Cardiac muscle cell (in vitro differentiated cells and primary cell): ENCODE data around the gene KDM3A. TPM values are rescaled to one million over a fixed set of nuclear protein-coding genes. Genes with fewer than 3 reads are reported as not detected.
A peak's percentile ranks its signal among the peaks of the same experiment; 100 is the strongest.

Experiments
- DNase-seq, 2 donors: peaks; one replicate each; pipeline versions ENCODE4 v3.0.0 to v3.0.0-alpha.2; 2010 to 2017; ENCODE audit warnings: low read depth in 1 of 2, low spot score in 1 of 2
- H3K27ac ChIP-seq: fragments of 200-600 bp; sonication (generic); 2 replicates; pipeline ENCODE4 v1.5.1; 2016
- H3K27me3 ChIP-seq: fragments of 200-600 bp; sonication (generic); 2 replicates; pipeline ENCODE4 v1.6.0; 2016; ENCODE audit warnings: control low read depth
- H3K36me3 ChIP-seq: fragments of 200-600 bp; sonication (generic); 2 replicates; pipeline ENCODE4 v1.5.1; 2016; ENCODE audit warnings: control low read depth
- H3K4me1 ChIP-seq: fragments of 200-600 bp; sonication (generic); 2 replicates; pipeline ENCODE4 v1.8.1; 2017; ENCODE audit warnings: low read depth, mild to moderate bottlenecking, mixed run types
- H3K4me3 ChIP-seq: fragments of 200-600 bp; sonication (generic); 2 replicates; pipeline ENCODE4 v1.5.1; 2016; ENCODE audit warnings: mild to moderate bottlenecking
- H3K9me3 ChIP-seq: fragments of 200-600 bp; sonication (generic); 2 replicates; pipeline ENCODE4 v1.5.1; 2017; ENCODE audit warnings: low read depth, mild to moderate bottlenecking, control low read depth
- CTCF ChIP-seq: IDR thresholded peaks from 2 replicates; pipeline ENCODE4 v1.5.1; 2012; ENCODE audit warnings: low read depth, mild to moderate bottlenecking, low read length
- polyA plus RNA-seq: library from polyadenylated mRNA; unstranded; fragments of >200 nt; fragmentation: Nextera tagmentation; extraction: Ambion mirVana; gene quantifications from 2 replicates; pipeline ENCODE4 v1.2.1, GENCODE V29; 2016
- total RNA-seq: library from RNA; depleted of rRNA; stranded (reverse); fragments of >200 nt; gene quantifications from 2 replicates; pipeline ENCODE4 v1.2.3, GENCODE V29; 2016

KDM3A gene
- total RNA-seq: 45.0 and 55.6 TPM in 2 replicates
- 40.7 and 47.2 TPM in 2 replicates for polyA plus RNA-seq

GRCh38 chr2:86440631-86441391, at the start of gene KDM3A:
TSS of gene KDM3A (plus strand) at chr2:86441371. CDS start at chr2:86442048, 677 bp downstream.
- Histone ChIP-seq H3K9me3 (no peaks in the 10 kb centered on the region), H3K4me1 (peaks cover 26% of the 10 kb centered on the region), H3K36me3 (peaks cover 4% of the 10 kb centered on the region), H3K27me3 (no peaks in the 10 kb centered on the region), H3K27ac (peak within 1 kb of the TSS; percentile 99), H3K4me3 (peak within 1 kb of the TSS; percentile 74)
- TF ChIP-seq CTCF: no peak
- peak; percentile 99 to 100 for DNase-seq

GRCh38 chr2:86392873-86393518, 48.2 kb upstream of the KDM3A start:
- Histone ChIP-seq H3K36me3 (no peaks in the 10 kb centered on the region), H3K4me3 (no peak overlapping the region), H3K27me3 (no peaks in the 10 kb centered on the region), H3K27ac (peak overlapping the region; percentile 26), H3K9me3 (no peaks in the 10 kb centered on the region), H3K4me1 (peaks cover 13% of the 10 kb centered on the region)
- peak in 1 of 2 donors; percentile 14 for DNase-seq
- TF ChIP-seq CTCF: no peak

GRCh38 chr2:86393521-86394491, 47.4 kb upstream of the KDM3A start:
- peak; percentile 36 to 48 for DNase-seq
- Histone ChIP-seq H3K4me1 (peaks cover 13% of the 10 kb centered on the region), H3K27me3 (no peaks in the 10 kb centered on the region), H3K9me3 (no peaks in the 10 kb centered on the region), H3K27ac (peak overlapping the region; percentile 26), H3K36me3 (no peaks in the 10 kb centered on the region), H3K4me3 (no peak overlapping the region)
- TF ChIP-seq CTCF: no peak

GRCh38 chr2:86396291-86396785, 44.8 kb upstream of the KDM3A start:
- H3K4me3 ChIP-seq: no peak overlapping the region
- no peaks in the 10 kb centered on the region for H3K27me3 ChIP-seq
- no peaks in the 10 kb centered on the region for H3K9me3 ChIP-seq
- H3K27ac ChIP-seq: no peak overlapping the region
- peak; percentile 11 to 43 for DNase-seq
- H3K4me1 ChIP-seq: peaks cover 13% of the 10 kb centered on the region
- H3K36me3 ChIP-seq: no peaks in the 10 kb centered on the region
- TF ChIP-seq CTCF: peak; percentile 42

GRCh38 chr2:86397986-86398385, 43.2 kb upstream of the KDM3A start:
- no peaks in the 10 kb centered on the region for H3K27me3 ChIP-seq
- H3K4me3 ChIP-seq: no peak overlapping the region
- DNase-seq: no peak
- no peaks in the 10 kb centered on the region for H3K9me3 ChIP-seq
- TF ChIP-seq CTCF: no peak
- no peak overlapping the region for H3K27ac ChIP-seq
- peaks cover 11% of the 10 kb centered on the region for H3K4me1 ChIP-seq
- no peaks in the 10 kb centered on the region for H3K36me3 ChIP-seq
